Activated CD8-positive, alpha-beta T cell treated with anti-CD3 and anti-CD28 coated beads for 36 hours (primary cell): ENCODE measurements around the gene DOCK11. TPM values are rescaled to one million over a fixed set of nuclear protein-coding genes. Genes with fewer than 3 reads are reported as not detected.

Source experiments
- ATAC-seq: fragments of 200-7000 bp; cut with Tn5 transposase; one replicate; pipeline ENCODE4 v1.10.0; 2021; ENCODE audit warnings: mild to moderate bottlenecking, moderate library complexity
- CTCF ChIA-PET: fragments of 350-600 bp; sonication (Branson Sonifier 250); formaldehyde crosslinking; loops from one replicate; lab custom pipeline; 2021; ENCODE audit warnings: antibody characterized with exemption; lab: Charles Lee
- POLR2A ChIA-PET: fragments of 350-600 bp; sonication (Branson Sonifier 250); formaldehyde crosslinking; loops from one replicate; lab custom pipeline; 2021; ENCODE audit warnings: antibody characterized with exemption; lab: Charles Lee
- DNase-seq: peaks from one replicate; pipeline ENCODE4 v3.0.0-alpha.2; 2020
- H3K27ac Mint-ChIP-seq: one replicate; pipeline ENCODE4 v1.8.0; 2021; ENCODE audit warnings: mild to moderate bottlenecking, mixed read lengths
- H3K27me3 Mint-ChIP-seq: one replicate; pipeline ENCODE4 v1.8.0; 2021; ENCODE audit warnings: mixed read lengths
- H3K36me3 Mint-ChIP-seq: one replicate; pipeline ENCODE4 v1.8.0; 2021; ENCODE audit warnings: low read depth, mixed read lengths
- H3K4me1 Mint-ChIP-seq: one replicate; pipeline ENCODE4 v1.8.0; 2021; ENCODE audit warnings: low read depth, mixed read lengths
- H3K4me3 Mint-ChIP-seq: one replicate; pipeline ENCODE4 v1.8.0; 2021; ENCODE audit warnings: mild to moderate bottlenecking, moderate library complexity, mixed read lengths
- H3K9me3 Mint-ChIP-seq: one replicate; pipeline ENCODE4 v1.8.0; 2021; ENCODE audit warnings: mixed read lengths
- CTCF ChIP-seq: fragments of 200-600 bp; IDR thresholded peaks from one replicate; pipeline ENCODE4 v1.8.0; 2022; ENCODE audit warnings: antibody characterized with exemption, mild to moderate bottlenecking
- intact Hi-C: fragments of 100-400 bp; cut with micrococcal nuclease; formaldehyde crosslinking; loops from one replicate; pipeline ENCODE4 v1.10.0; 2022
- total RNA-seq, 2 experiments: library from RNA; stranded (reverse); gene quantifications; one replicate each; pipeline ENCODE4 v1.2.3, GENCODE V29; 2021

The DOCK11 gene
- total RNA-seq, 2 experiments from 2014 or later: 45.1 to 49.5 TPM

DNA sequence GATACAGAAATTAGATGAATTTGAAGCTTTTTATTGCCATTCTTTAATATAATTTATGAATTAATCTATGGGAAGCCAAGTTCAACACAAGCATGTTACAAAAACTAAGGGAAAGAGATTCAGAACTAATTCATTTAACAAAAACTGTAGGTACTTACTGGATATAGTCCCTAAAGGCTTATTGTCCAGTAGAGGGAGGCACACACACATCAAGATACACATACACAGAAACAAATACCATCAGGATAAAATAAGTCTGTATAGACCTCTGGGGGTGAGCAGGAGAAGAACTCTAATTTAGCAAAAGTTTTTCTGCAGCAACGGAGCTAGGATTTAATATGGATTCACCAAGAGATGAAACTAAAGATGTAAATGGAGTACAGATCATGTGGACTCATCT is 148.8 kb downstream of the DOCK11 start:
- Mint-ChIP-seq H3K4me3 (no peak overlapping the region), H3K36me3 (peaks cover 18% of the 10 kb centered on the region), H3K27ac (no peak overlapping the region), H3K9me3 (no peaks in the 10 kb centered on the region), H3K27me3 (no peaks in the 10 kb centered on the region), H3K4me1 (peaks cover 2% of the 10 kb centered on the region)
- ChIA-PET POLR2A (no interaction called here), CTCF (interaction anchor here (1.2 to 1.9 kb wide), 3 partner anchors 10 to 163 kb away, joined by 4 to 7 read pairs (median 7); no protein-coding TSS in a partner anchor)
- TF ChIP-seq CTCF: no peak
- no peak for ATAC-seq
- intact Hi-C loops: loop anchor here (10.0 kb wide), 1 partner anchor 160 kb away; no protein-coding TSS in a partner anchor
- no peak for DNase-seq

DNA sequence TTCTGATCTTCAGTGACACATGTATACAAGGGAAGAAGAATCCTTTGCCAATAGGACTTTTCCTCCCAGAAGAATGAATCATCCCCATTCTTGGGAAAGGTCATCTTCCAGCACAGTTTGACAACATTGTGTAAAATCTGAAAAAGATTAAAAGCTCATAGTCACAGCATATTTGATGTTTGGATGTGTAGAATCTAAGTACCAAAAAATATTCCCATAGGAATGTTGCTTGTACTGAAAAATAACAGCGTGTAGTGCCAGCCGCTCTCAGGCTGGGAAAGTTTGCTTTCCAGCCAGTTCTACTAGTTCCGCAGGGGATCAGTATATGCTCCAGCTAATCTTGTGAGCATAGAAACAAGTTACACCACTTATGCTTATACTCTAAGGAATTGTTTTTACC is 157.1 kb downstream of the DOCK11 start:
- H3K27ac Mint-ChIP-seq: no peak overlapping the region
- no peak for DNase-seq
- no peaks in the 10 kb centered on the region for H3K4me1 Mint-ChIP-seq
- peaks cover 11% of the 10 kb centered on the region for H3K36me3 Mint-ChIP-seq
- CTCF ChIA-PET: no interaction called here
- intact Hi-C loops: no loop called here
- H3K9me3 Mint-ChIP-seq: no peaks in the 10 kb centered on the region
- H3K27me3 Mint-ChIP-seq: no peaks in the 10 kb centered on the region
- ATAC-seq: no peak
- no peak overlapping the region for H3K4me3 Mint-ChIP-seq
- TF ChIP-seq CTCF: no peak
- POLR2A ChIA-PET: no interaction called here

GRCh38 chrX:118654331-118654730 is 158.7 kb downstream of the DOCK11 start:
- ChIA-PET CTCF (interaction anchor here (1.0 to 1.9 kb wide), 2 partner anchors 10 to 27 kb away, joined by 3 to 7 read pairs; no protein-coding TSS in a partner anchor), POLR2A (no interaction called here)
- no peaks in the 10 kb centered on the region for H3K9me3 Mint-ChIP-seq
- H3K4me3 Mint-ChIP-seq: no peak overlapping the region
- peaks cover 9% of the 10 kb centered on the region for H3K36me3 Mint-ChIP-seq
- H3K27ac Mint-ChIP-seq: no peak overlapping the region
- no peak for TF ChIP-seq CTCF
- H3K27me3 Mint-ChIP-seq: no peaks in the 10 kb centered on the region
- DNase-seq (no peak), ATAC-seq (no peak)
- no peaks in the 10 kb centered on the region for H3K4me1 Mint-ChIP-seq
- intact Hi-C loops: no loop called here

DNA sequence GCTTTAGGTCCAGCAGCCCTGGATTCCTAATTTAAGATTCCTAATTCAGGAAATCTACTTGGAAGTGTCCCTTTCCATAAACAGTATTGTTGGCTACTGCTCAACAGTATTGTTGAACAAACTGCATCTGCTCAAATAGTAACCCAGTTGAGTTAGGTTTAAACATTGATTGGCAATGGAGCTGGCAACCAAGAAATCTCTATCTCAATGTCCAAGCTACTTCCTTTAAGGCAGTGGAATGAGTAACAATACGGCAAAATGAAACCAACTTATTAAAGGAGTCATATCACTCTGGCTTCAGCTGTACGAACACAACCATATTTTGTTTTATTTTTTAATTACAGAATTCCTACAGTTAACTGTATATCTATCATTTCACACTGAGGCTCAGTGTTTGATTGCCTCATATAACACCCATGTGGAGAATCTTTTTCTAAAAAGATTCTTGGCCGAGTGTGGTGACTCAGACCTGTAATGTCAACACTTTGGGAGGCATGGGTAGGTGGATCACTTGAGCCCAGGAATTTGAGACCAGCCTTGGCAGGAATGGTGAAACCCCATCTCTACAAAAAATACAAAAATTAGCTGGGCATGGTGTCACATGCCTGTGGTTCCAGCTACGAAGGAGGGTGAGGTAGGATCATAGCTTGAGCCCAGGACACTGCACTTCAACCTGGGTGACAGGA is 160.1 kb downstream of the DOCK11 start:
- no peak overlapping the region for H3K27ac Mint-ChIP-seq
- H3K36me3 Mint-ChIP-seq: peaks cover 12% of the 10 kb centered on the region
- intact Hi-C loops: no loop called here
- no peak overlapping the region for H3K4me3 Mint-ChIP-seq
- ATAC-seq (no peak), DNase-seq (no peak)
- TF ChIP-seq CTCF: no peak
- no peaks in the 10 kb centered on the region for H3K9me3 Mint-ChIP-seq
- H3K4me1 Mint-ChIP-seq: no peaks in the 10 kb centered on the region
- ChIA-PET POLR2A (no interaction called here), CTCF (no interaction called here)
- no peaks in the 10 kb centered on the region for H3K27me3 Mint-ChIP-seq

DNA sequence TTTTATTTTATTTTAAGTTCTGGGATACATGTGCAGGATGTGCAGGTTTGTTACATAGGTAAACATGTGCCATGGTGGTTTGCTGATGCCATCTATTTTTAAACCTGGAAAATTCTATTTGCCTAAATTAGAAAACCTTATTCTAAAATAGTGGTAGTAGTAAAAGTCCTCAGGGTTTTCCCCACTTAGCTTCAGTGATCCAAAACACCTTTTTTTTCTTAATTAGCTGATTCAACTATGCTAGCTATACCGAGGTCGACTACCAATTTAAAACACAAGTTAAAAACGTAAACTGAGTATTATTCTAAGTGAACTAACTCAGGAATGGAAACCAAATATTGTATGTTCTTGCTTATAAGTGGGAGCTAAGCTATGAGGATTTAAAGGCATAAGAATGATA is 161.8 kb downstream of the DOCK11 start:
- no peak for DNase-seq
- intact Hi-C loops: no loop called here
- ATAC-seq: no peak
- Mint-ChIP-seq H3K36me3 (peaks cover 8% of the 10 kb centered on the region), H3K9me3 (no peaks in the 10 kb centered on the region), H3K4me3 (no peak overlapping the region), H3K4me1 (peaks cover 2% of the 10 kb centered on the region), H3K27ac (no peak overlapping the region), H3K27me3 (no peaks in the 10 kb centered on the region)
- CTCF ChIA-PET: no interaction called here
- POLR2A ChIA-PET: no interaction called here
- no peak for TF ChIP-seq CTCF
